GM12873 (cell line): ENCODE data around the gene METTL24.

ENCODE experiments used
- TF ChIP-seq, protein P1 (sequence below): IDR thresholded peaks from 2 replicates; pipeline ENCODE4 v1.5.1; 2012; ENCODE audit warnings: low read depth, mild to moderate bottlenecking, moderate library complexity, low read length, control low read depth; ENCODE audit not compliant: insufficient read depth; ENCODE audit errors: missing control alignments

Gene METTL24

DNA sequence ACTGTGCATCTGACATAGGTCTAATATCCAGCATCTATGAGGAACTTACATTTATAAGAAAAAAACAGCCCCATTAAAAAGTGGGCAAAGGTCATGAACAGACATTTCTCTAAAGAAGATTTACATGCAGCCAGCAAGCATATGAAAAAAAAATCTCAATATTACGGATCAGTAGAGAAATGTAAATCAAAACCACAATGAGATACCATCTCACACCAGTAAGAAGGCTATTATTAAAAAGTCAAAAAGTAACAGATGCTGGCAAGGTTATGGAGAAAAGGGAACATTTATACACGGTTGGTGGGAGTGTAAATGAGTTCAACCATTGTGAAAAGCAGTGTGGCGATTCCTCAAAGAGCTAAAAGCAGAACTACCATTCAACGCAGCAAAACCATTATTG is 13.1 kb downstream of the METTL24 start:
- TF ChIP-seq, protein P1, sequence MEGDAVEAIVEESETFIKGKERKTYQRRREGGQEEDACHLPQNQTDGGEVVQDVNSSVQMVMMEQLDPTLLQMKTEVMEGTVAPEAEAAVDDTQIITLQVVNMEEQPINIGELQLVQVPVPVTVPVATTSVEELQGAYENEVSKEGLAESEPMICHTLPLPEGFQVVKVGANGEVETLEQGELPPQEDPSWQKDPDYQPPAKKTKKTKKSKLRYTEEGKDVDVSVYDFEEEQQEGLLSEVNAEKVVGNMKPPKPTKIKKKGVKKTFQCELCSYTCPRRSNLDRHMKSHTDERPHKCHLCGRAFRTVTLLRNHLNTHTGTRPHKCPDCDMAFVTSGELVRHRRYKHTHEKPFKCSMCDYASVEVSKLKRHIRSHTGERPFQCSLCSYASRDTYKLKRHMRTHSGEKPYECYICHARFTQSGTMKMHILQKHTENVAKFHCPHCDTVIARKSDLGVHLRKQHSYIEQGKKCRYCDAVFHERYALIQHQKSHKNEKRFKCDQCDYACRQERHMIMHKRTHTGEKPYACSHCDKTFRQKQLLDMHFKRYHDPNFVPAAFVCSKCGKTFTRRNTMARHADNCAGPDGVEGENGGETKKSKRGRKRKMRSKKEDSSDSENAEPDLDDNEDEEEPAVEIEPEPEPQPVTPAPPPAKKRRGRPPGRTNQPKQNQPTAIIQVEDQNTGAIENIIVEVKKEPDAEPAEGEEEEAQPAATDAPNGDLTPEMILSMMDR, result no peak

DNA sequence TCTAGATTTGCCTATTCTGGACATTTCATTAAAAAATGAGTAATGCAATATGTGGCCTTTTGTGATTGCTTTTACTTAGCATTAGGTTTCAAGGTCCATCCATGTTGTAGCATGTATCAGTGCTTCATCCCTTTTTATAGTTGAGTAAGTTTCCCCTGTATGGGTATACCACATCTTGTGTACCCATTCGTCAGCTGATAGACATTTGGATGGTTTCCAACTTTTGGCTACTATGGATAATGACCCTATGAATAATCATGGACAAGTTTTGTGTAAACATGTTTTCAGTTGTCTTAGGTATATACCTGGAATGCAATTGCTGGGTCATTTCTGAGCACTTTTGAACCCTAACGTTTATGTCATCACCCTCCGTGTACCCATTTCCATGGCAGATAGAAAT is 15.4 kb downstream of the METTL24 start:
- TF ChIP-seq, protein P1, result no peak

DNA sequence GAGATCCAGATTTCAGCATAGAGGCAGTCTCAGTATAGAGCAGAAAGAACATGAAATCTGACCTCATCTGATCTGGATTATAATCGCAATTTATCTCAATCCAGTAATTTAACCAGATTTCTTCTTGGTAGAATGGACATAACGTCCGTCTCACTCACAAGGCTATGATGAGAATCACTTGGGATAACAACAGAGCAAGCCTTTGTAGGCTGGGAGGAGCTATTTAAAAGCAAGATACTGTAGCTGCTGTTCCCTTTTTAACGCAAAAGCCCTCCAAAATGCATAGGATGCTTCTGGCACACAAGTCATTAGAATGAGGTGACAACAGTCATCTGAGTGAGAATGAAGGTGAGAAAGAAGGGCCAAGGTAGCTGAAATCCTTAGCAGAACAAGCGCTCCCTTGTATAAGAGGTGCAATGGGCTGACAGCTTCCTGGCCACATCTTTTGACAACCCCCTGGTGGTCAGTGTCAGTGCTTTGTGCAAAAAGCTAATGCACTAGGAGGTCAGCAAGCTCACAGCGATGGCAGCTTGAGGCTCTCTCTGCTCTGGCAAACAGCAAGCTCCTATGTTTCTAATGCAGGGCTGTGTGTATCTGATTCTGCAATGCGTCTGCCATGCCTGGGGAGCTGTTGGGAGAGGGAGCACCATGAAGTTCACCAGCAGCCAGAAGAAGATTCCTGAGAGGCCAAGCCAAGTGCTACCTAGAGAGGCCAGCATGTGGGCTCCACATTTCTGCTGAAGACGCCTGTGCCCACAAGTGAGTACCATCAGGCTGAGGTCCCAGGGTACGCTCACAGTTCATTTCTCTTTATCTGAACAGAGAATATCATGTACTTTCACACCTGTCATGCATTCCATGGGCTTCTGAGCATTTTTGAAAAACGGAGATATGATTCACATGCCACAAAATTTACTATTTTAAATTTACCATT is 16.2 kb downstream of the METTL24 start:
- TF ChIP-seq, protein P1, result peak; percentile 51

DNA sequence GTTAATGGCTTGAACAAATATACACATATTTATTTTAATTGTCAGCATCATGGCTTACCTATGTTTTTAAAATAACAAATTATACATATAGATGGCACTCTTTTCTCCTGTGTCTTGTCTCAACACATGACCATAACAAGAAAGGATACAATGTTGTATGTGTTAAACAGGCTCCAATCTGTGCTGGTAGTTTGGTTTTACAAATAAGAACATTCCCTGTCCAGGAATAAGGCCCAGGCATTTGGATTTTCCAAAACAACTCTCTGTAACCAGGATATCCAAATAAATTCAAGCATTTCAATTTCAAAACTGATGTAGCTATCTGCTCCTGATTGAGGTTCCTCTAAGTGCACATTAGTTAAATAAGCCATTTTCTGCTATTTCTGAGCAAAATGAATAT is 17.1 kb downstream of the METTL24 start:
- TF ChIP-seq, protein P1, result no peak

DNA sequence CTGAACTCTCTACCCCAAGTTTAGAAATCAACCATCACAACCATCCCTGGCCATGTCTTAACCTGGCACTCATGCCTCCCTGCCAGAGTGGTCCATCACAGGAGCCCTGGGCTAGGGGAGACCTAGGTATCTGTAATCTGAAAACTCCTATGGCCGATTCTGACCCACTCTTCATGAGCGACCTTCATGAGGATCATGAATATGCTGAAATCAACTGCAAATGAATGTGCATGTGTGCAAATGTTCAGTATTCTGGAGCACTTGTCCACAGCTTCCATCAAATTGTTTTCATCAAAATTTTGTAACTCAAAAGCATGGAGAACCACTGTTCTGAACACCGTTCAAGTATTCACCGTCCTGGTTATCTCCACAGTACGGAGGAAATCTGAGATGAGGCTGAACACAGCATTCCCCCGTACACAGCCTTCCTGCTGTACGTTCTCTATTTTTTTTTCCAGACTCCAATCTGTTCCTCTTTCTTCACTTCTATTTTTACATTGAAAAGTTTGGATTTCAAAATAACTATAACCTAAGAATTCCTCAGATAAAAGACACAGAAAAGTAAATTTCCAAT is 17.7 kb downstream of the METTL24 start:
- TF ChIP-seq, protein P1, result no peak

DNA sequence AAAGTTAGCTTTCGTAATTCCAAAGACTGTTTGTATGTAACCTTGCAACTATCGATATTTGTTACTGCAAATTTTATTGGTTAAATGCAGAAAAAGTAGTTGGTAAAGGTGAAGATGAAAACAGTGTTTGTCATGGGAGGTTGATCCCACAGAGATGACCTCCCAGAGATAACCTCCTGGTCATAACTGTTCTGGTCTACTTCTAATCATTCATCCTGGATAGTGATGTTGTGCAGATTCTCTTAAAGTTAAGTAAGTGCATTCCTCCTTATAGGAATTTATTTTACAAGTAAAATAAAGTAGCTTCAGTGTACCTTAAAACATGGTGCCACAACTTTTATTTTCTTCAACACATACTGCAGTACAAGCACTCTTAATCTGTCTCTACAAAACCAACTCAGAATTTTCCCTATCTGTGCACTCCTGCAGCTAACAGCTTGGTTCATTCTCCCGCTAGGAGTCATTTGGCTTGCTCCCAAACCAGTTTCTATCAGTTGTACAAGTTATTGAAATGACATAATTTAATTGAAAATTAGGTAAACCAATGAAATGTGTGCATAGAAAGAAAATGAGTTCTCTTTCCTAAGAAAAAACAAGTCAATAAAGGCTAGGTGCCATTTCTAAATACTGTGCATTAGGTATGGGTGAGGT is 19.2 kb downstream of the METTL24 start:
- TF ChIP-seq, protein P1, result no peak

DNA sequence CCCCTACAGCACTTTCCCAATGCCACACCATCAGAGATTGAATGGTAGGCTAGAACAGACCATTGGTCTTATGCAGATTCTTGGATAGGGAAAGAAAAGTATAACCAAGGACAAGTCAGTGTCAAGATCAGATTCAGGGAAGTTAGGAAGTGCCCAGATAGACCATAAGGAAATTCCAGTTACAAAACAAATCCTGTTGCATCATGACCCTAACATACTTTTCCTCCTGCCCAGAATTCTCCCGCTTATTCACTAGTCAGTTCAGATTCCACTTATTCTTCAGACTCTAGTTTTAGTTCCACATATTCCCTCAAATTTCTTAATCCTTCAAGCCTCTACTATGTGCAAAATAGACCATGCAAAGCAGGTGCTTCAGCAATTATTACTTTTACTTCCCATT is 20.7 kb downstream of the METTL24 start:
- TF ChIP-seq, protein P1, result no peak
